Neural cell (in vitro differentiated cells): ENCODE results near the gene DUT. TPM values are rescaled to one million over a fixed set of nuclear protein-coding genes. Genes with fewer than 3 reads are reported as not detected.
A peak's percentile ranks its signal among the peaks of the same experiment; 100 is the strongest.

Experiments
- H2AFZ ChIP-seq: fragments of 200-600, 300-800 bp; sonication (generic), shearing (Covaris generic); 2 replicates; pipeline ENCODE4 v1.6.0; 2014; ENCODE audit warnings: low read depth, mild to moderate bottlenecking, antibody characterized with exemption, low read length, moderate library complexity
- H3F3A ChIP-seq: fragments of 200-600 bp; shearing (Covaris generic); 2 replicates; pipeline ENCODE4 v1.6.1; 2016; ENCODE audit warnings: mild to moderate bottlenecking, moderate library complexity, mixed read lengths, antibody characterized with exemption, low read length; ENCODE audit not compliant: insufficient read depth, poor library complexity, severe bottlenecking
- H3K27ac ChIP-seq: fragments of 200-600, 300-800 bp; sonication (generic), shearing (Covaris generic); 2 replicates; pipeline ENCODE4 v1.5.1; 2014; ENCODE audit warnings: mild to moderate bottlenecking, low read length, moderate library complexity
- H3K27me3 ChIP-seq: fragments of 300-800, 200-600 bp; sonication (generic), shearing (Covaris generic); 2 replicates; pipeline ENCODE4 v1.6.0; 2014; ENCODE audit warnings: mild to moderate bottlenecking, low read depth, low read length, moderate library complexity; ENCODE audit not compliant: insufficient read depth
- H3K36me3 ChIP-seq: fragments of 300-800, 200-600 bp; sonication (generic), shearing (Covaris generic); 2 replicates; pipeline ENCODE4 v1.5.1; 2014; ENCODE audit warnings: mild to moderate bottlenecking, antibody characterized with exemption, low read length, moderate library complexity; ENCODE audit not compliant: insufficient read depth
- H3K4me2 ChIP-seq: fragments of 300-800, 200-600 bp; sonication (generic), shearing (Covaris generic); 2 replicates; pipeline ENCODE4 v1.6.0; 2014; ENCODE audit warnings: mild to moderate bottlenecking, low read length
- H3K4me3 ChIP-seq: fragments of 300-800, 200-600 bp; sonication (generic), shearing (Covaris generic); 2 replicates; pipeline ENCODE4 v1.5.1; 2014; ENCODE audit warnings: mild to moderate bottlenecking, low read length, moderate library complexity
- H3K79me2 ChIP-seq: fragments of 200-600 bp; shearing (Covaris generic); replicated peaks from 2 replicates; pipeline ENCODE4 v1.6.0; 2014; ENCODE audit warnings: mild to moderate bottlenecking, low read length, moderate library complexity; ENCODE audit not compliant: insufficient read depth
- H3K9ac ChIP-seq: fragments of 300-800, 200-600 bp; sonication (generic), shearing (Covaris generic); 2 replicates; pipeline ENCODE4 v1.6.1; 2016; ENCODE audit warnings: mild to moderate bottlenecking, low read length, mixed read lengths
- H3K9me2 ChIP-seq: fragments of 200-600 bp; shearing (Covaris generic); 2 replicates; pipeline ENCODE4 v1.6.1; 2016; ENCODE audit warnings: mild to moderate bottlenecking, low read length, mixed read lengths; ENCODE audit not compliant: insufficient read depth
- H3K9me3 ChIP-seq: fragments of 200-600, 300-800 bp; sonication (generic), shearing (Covaris generic); 2 replicates; pipeline ENCODE4 v1.6.1; 2016; ENCODE audit warnings: mild to moderate bottlenecking, mixed run types, low read length, moderate library complexity, mixed read lengths
- H4K20me1 ChIP-seq: fragments of 200-600 bp; shearing (Covaris generic); 2 replicates; pipeline ENCODE4 v1.6.1; 2016; ENCODE audit warnings: mild to moderate bottlenecking, mixed run types; ENCODE audit not compliant: insufficient read depth
- CTCF ChIP-seq: fragments of 450-650 bp; IDR thresholded peaks from 2 replicates; pipeline ENCODE4 v1.5.1; 2014; ENCODE audit warnings: antibody characterized with exemption, mild to moderate bottlenecking, moderate library complexity; ENCODE audit not compliant: poor library complexity, severe bottlenecking
- EP300 ChIP-seq: fragments of 450-650 bp; conservative IDR thresholded peaks from 2 replicates; pipeline ENCODE4 v1.6.1; 2014; ENCODE audit warnings: antibody characterized with exemption, mild to moderate bottlenecking, moderate library complexity; ENCODE audit not compliant: poor library complexity, severe bottlenecking
- EZH2 ChIP-seq: fragments of 200-600, 300-800 bp; shearing (Covaris generic), sonication (generic); IDR thresholded peaks from 2 replicates; pipeline ENCODE4 v1.6.1; 2014; ENCODE audit warnings: antibody characterized with exemption, low read length, borderline replicate concordance, mild to moderate bottlenecking; ENCODE audit not compliant: insufficient read depth, poor library complexity, severe bottlenecking
- MXI1 ChIP-seq: fragments of 450-650 bp; conservative IDR thresholded peaks from 2 replicates; pipeline ENCODE4 v1.6.1; 2014; ENCODE audit warnings: antibody characterized with exemption, mild to moderate bottlenecking; ENCODE audit not compliant: poor library complexity, severe bottlenecking
- POLR2AphosphoS5 ChIP-seq: IDR thresholded peaks from 2 replicates; pipeline ENCODE4 v1.6.1; 2012
- RAD21 ChIP-seq: fragments of 450-650 bp; conservative IDR thresholded peaks from 2 replicates; pipeline ENCODE4 v1.6.1; 2014; ENCODE audit warnings: antibody characterized with exemption, mild to moderate bottlenecking, moderate library complexity
- REST ChIP-seq: IDR thresholded peaks from 2 replicates; pipeline ENCODE4 v1.6.1; 2012; ENCODE audit warnings: borderline replicate concordance
- SMC3 ChIP-seq: fragments of 450-650 bp; conservative IDR thresholded peaks from 2 replicates; pipeline ENCODE4 v1.6.1; 2014; ENCODE audit warnings: antibody characterized with exemption, mild to moderate bottlenecking, moderate library complexity; ENCODE audit not compliant: poor library complexity
- TAF1 ChIP-seq: IDR thresholded peaks from 2 replicates; pipeline ENCODE4 v1.6.1; 2012; ENCODE audit warnings: low read depth
- polyA minus RNA-seq: library from RNA; depleted of rRNA, polyadenylated mRNA; stranded (reverse); fragments of >200 nt; gene quantifications from 2 replicates; pipeline ENCODE4 v1.2.3, GENCODE V29; 2014
- polyA plus RNA-seq: library from polyadenylated mRNA; depleted of rRNA; stranded (reverse); fragments of >200 nt; gene quantifications from 2 replicates; pipeline ENCODE4 v1.2.3, GENCODE V29; 2014

The DUT gene
- 198 and 263 TPM in 2 replicates for polyA plus RNA-seq
- polyA minus RNA-seq, result 50.9 and 65.8 TPM in 2 replicates

- Histone ChIP-seq H3K79me2 (peaks cover 6% of the 10 kb centered on the region), H3K9me2 (no peaks in the 10 kb centered on the region), H3K9ac (peak within 1 kb of the TSS; percentile 78), H3K9me3 (no peaks in the 10 kb centered on the region), H3K36me3 (no peaks in the 10 kb centered on the region), H3K4me3 (peak within 1 kb of the TSS; percentile 91), H3K27ac (peak within 1 kb of the TSS; percentile 74), H3K27me3 (no peaks in the 10 kb centered on the region), H4K20me1 (no peaks in the 10 kb centered on the region), H3F3A (no peaks in the 10 kb centered on the region), H3K4me2 (peak within 1 kb of the TSS; percentile 88), H2AFZ (peak within 1 kb of the TSS; percentile 87)
- TF ChIP-seq EP300 (no peak), TAF1 (peak; percentile 70), MXI1 (peak; percentile 65), POLR2AphosphoS5 (peak; percentile 72), RAD21 (peak; percentile 22), CTCF (peak; percentile 24), REST (no peak), EZH2 (no peak), SMC3 (peak; percentile 32)
Measured at GRCh38 chr15:48330855-48331795, at the start of gene DUT. Gene DUT (plus strand): TSS chr15:48331429. CDS start chr15:48331516, 87 bp downstream.

GRCh38 chr15:48281674-48282073 lies 49.6 kb upstream of the DUT start:
- Histone ChIP-seq H3K27me3 (no peaks in the 10 kb centered on the region), H3K4me2 (no peak overlapping the region), H2AFZ (no peak overlapping the region), H3K9ac (no peak overlapping the region), H3K79me2 (no peaks in the 10 kb centered on the region), H3K4me3 (no peak overlapping the region), H3F3A (no peaks in the 10 kb centered on the region), H3K36me3 (no peaks in the 10 kb centered on the region), H3K27ac (no peak overlapping the region), H4K20me1 (no peaks in the 10 kb centered on the region), H3K9me2 (no peaks in the 10 kb centered on the region), H3K9me3 (no peaks in the 10 kb centered on the region)
- TF ChIP-seq REST (no peak), EP300 (no peak)
